Transverse colon (tissue), 4 donors: ENCODE measurements around the gene PRND. TPM values are rescaled to one million over a fixed set of nuclear protein-coding genes. Genes with fewer than 3 reads are reported as not detected.

ENCODE experiments used
- DNase-seq: peaks from one replicate; pipeline ENCODE4 v3.0.0-alpha.2; 2019
- H3K27ac ChIP-seq, 4 donors: fragments of 200-600 bp; sonication (generic); 2 replicates each; pipeline ENCODE4 v1.5.1; 2016 to 2018; ENCODE audit warnings: inconsistent platforms in 4 of 4
- H3K27me3 ChIP-seq: fragments of 200-600 bp; sonication (generic); 2 replicates; pipeline ENCODE4 v1.5.1; 2017; ENCODE audit warnings: inconsistent platforms
- H3K36me3 ChIP-seq, 4 donors: fragments of 200-600 bp; sonication (generic); 2 replicates each; pipeline ENCODE4 v1.5.1; 2017 to 2019; ENCODE audit warnings: inconsistent platforms in 4 of 4
- H3K4me1 ChIP-seq, 4 donors: fragments of 200-600 bp; sonication (generic); 2 replicates each; pipeline ENCODE4 v1.5.1; 2017 to 2020; ENCODE audit warnings: inconsistent platforms in 4 of 4
- H3K4me3 ChIP-seq, 4 donors: fragments of 200-600 bp; sonication (generic); 1 replicate in 1 of 4; 2 replicates in 3 of 4; pipeline versions ENCODE4 v1.5.1 to v1.6.1; 2017 to 2019; ENCODE audit warnings: inconsistent platforms in 4 of 4
- H3K9me3 ChIP-seq, 2 donors: fragments of 200-600 bp; sonication (generic); 2 replicates each; pipeline ENCODE4 v1.5.1; 2017 to 2019; ENCODE audit warnings: inconsistent platforms in 2 of 2
- EP300 ChIP-seq: sonication (generic); formaldehyde crosslinking; IDR thresholded peaks from one replicate; pipeline ENCODE4 v1.6.1; 2017; ENCODE audit warnings: antibody characterized with exemption, low read depth
- POLR2A ChIP-seq: fragments of 450-650 bp; IDR thresholded peaks from one replicate; pipeline ENCODE4 v1.6.1; 2016; ENCODE audit warnings: antibody characterized with exemption, mild to moderate bottlenecking, moderate library complexity
- POLR2AphosphoS5 ChIP-seq, 3 donors: sonication (generic); formaldehyde crosslinking; IDR thresholded peaks; one replicate each; pipeline ENCODE4 v1.6.1; 2016; ENCODE audit warnings: antibody characterized with exemption in 3 of 3
- WGBS, 2 donors: methylation state at CpG; one replicate each; pipeline ENCODE4 v1.1.5; 2018; ENCODE audit warnings: low coverage in 1 of 2; 5-methylcytosine and 5-hydroxymethylcytosine counted together
- in situ Hi-C, 4 donors: fragments of 200-750 bp; cut with MboI; loops; one replicate each; pipeline versions ENCODE4 v1.15.0 to v1.15.1; 2017; ENCODE audit warnings: low sequenced_read_pairs in 3 of 4, low pct_ligation_motif_present in 1 of 4, low pct_unique_long_range_greater_than_20kb in 1 of 4
- intact Hi-C: fragments of 100-400 bp; cut with DNase I; formaldehyde crosslinking; loops from one replicate; pipeline ENCODE4 v1.15.1; 2023; ENCODE audit warnings: low total_unique reads
- total RNA-seq, 4 donors: library from RNA; depleted of rRNA; stranded (reverse); fragments of >200 nt; gene quantifications; one replicate each; pipeline ENCODE4 v1.1.0, GENCODE V29; 2016
- TF ChIP-seq, protein P1 (sequence below), 5 experiments: fragments of 200-600 bp in 3 of 5; fragments of 450-650 bp in 2 of 5; sonication (generic) in 3 of 5; IDR thresholded peaks; 1 replicate in 2 of 5; 2 replicates in 3 of 5; pipeline ENCODE4 v1.5.1; 2016 to 2017; ENCODE audit warnings: antibody characterized with exemption in 5 of 5, inconsistent platforms in 3 of 5, mild to moderate bottlenecking in 2 of 5, moderate library complexity in 1 of 5

The PRND gene
- total RNA-seq, 4 donors from 2014 or later, result not detected

DNA sequence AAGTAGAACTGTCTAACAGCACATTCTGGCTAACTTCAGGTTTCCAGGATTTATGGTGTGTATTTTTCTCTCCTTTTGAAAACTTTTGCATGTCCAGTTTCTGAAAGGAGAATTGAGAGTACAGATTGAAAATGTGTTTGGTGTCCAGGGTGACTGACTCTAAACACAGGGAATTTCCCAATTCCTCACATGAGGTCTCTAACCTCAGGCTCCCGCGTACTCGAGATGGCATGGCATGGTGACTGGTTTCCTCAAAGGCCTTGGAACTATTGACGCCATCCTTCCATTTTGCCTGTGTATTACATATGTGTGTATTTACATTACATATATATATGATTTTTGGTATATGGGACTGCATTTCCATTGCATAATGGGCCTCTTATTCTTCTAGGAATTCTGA, 52.5 kb downstream of the PRND start:
- peak overlapping the region in 2 of 4 donors; percentile 14 to 62 for H3K27ac ChIP-seq
- H3K36me3 ChIP-seq, result no peaks in the 10 kb centered on the region
- TF ChIP-seq POLR2A (no peak), POLR2AphosphoS5 (IDR thresholded peaks at IDR 0.05) (no peak), EP300 (no peak)
- TF ChIP-seq, protein P1, sequence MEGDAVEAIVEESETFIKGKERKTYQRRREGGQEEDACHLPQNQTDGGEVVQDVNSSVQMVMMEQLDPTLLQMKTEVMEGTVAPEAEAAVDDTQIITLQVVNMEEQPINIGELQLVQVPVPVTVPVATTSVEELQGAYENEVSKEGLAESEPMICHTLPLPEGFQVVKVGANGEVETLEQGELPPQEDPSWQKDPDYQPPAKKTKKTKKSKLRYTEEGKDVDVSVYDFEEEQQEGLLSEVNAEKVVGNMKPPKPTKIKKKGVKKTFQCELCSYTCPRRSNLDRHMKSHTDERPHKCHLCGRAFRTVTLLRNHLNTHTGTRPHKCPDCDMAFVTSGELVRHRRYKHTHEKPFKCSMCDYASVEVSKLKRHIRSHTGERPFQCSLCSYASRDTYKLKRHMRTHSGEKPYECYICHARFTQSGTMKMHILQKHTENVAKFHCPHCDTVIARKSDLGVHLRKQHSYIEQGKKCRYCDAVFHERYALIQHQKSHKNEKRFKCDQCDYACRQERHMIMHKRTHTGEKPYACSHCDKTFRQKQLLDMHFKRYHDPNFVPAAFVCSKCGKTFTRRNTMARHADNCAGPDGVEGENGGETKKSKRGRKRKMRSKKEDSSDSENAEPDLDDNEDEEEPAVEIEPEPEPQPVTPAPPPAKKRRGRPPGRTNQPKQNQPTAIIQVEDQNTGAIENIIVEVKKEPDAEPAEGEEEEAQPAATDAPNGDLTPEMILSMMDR (IDR thresholded peaks at IDR 0.05), result no peak
- no peaks in the 10 kb centered on the region for H3K4me1 ChIP-seq
- in situ Hi-C loops (no loop called here), intact Hi-C loops (no loop called here)
- peaks cover 0 to 9% of the 10 kb centered on the region in 2 donors for H3K9me3 ChIP-seq
- 84 to 87% methylated on average over 4 of the region's 4 CpGs for WGBS, 2 donors
- no peak overlapping the region for H3K4me3 ChIP-seq
- H3K27me3 ChIP-seq, result no peaks in the 10 kb centered on the region
- DNase-seq, result no peak

DNA sequence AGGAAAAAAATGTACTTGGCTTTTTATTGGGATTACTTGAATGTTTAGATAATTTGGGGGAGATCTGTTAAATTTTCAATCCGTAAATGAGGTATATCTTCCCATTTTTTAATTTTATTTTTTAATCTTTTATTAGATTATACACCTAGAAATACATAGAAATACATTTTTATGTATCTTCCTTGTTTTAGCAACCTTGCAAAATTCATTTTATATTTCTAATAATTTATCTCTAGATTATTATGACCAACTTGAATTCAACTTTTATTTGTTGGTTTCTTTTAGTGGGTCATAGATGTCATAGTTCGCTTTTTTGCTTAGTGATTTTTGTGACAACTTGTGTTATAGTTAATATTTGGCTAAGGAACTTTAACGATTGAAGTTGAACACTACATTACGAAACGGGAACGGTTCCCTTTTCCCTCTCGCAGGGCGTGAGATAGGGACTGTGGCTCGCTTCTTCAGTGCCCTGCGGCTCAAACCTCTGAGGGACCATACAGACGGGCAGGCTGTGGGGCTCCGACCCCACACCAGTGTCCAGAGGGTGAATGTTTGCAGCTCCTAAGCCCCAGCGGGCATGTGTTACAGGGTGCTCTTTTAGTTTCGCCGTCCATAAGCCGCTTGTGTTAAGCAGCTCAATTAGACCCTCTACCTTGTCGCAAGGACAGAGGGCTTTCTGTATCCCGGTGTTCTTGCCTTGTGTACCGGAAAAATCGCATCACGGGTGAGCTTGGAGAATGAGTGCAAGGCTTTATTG, 53.8 kb downstream of the PRND start:
- H3K27me3 ChIP-seq, result no peaks in the 10 kb centered on the region
- in situ Hi-C loops (no loop called here), intact Hi-C loops (no loop called here)
- peaks cover 0 to 9% of the 10 kb centered on the region in 2 donors for H3K9me3 ChIP-seq
- DNase-seq, result no peak
- no peaks in the 10 kb centered on the region for H3K36me3 ChIP-seq
- no peak overlapping the region for H3K4me3 ChIP-seq
- H3K27ac ChIP-seq, result no peak overlapping the region
- TF ChIP-seq POLR2A, result no peak
- TF ChIP-seq, protein P1 (IDR thresholded peaks at IDR 0.05), result no peak
- no peak for TF ChIP-seq EP300
- TF ChIP-seq POLR2AphosphoS5 (IDR thresholded peaks at IDR 0.05), result no peak
- WGBS, 2 donors, result 85 to 91% methylated on average over 9 to 21 of the region's 21 CpGs
- no peaks in the 10 kb centered on the region for H3K4me1 ChIP-seq

DNA sequence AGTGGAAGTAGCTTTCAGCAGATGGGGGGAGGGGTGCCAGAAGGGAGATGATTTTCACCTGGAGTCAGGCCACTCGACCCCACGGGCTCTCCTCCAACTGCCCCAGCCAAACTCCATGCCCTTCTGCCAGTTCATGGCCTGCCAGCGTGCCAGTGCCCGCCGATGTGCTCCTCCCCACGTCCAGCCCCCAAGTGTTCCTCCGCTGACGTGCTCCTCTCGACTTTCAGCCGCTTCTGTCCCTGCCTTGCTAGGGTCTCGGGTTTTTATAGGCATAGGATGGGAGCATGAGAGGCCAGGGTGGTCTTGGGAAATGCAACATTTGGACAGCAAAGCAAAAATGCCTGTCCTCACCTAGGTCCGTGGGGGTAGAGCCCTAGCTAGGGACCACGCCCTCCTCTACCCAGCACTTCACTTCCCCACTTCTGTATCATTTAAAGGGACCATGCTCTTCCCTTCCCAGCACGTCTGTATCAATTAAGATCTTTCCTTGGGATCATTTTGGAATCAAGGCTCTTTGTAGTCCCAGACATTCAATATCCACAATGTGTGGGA, 54.4 kb downstream of the PRND start:
- intact Hi-C loops (no loop called here), in situ Hi-C loops (no loop called here)
- WGBS, 2 donors, result 43 to 74% methylated on average over 3 to 14 of the region's 14 CpGs
- DNase-seq, result no peak
- Histone ChIP-seq H3K9me3 (peaks cover 0 to 9% of the 10 kb centered on the region in 2 donors), H3K27me3 (no peaks in the 10 kb centered on the region), H3K27ac (no peak overlapping the region), H3K4me1 (no peaks in the 10 kb centered on the region), H3K36me3 (no peaks in the 10 kb centered on the region), H3K4me3 (no peak overlapping the region)
- TF ChIP-seq EP300 (no peak), POLR2A (no peak), POLR2AphosphoS5 (IDR thresholded peaks at IDR 0.05) (no peak)
- TF ChIP-seq, protein P1 (IDR thresholded peaks at IDR 0.05), result no peak

Other genes starting within 250 kb of the PRND start
- 10 to 100 TPM; 62.3 to 98.1 (median 68.3) TPM for gene PRNP, start 35.5 kb upstream of the PRND start, total RNA-seq
- 10 to 100 TPM in 3 of 4 donors, 1 to 10 TPM in 1; 6.6 to 15.3 (median 11.7) TPM for gene RASSF2, start 101.7 kb downstream of the PRND start, total RNA-seq